ENCODE data around the gene MAPK14.

The MAPK14 gene

DNA sequence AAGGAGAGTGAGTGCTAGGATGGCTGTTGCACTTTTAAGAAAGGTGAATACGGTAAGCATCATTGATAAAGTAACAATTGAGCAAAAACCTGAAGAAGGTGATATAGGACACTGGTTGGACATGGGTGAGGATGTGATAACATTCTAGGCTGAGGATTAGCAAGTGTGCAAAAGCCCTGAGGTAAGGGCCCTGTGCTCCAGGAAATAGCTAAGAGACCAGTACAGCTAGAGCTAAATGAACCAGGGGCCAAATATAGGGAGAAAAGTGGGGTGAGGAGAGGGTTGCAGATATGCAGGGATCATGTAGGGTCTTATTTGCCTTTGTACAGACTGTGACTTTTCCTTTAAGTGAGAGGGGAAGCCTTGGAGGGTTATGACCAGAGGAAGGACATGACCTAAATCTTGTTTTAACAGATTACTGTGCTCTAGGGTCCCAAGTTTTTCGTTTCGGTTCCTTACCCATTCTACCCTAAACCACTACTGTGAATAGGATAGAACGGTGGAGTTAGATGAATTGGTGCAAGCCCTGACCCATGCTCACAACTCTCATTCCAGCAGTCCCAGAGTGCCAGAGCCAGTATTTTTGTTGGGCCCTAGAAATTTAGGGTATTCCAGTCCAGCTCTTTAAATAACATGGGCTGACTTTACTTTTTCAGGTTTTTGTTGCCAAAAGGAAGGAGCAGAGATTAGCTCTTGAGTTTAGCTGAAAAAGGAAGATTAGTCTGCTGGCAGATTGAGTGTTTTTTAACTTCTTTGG, 10.7 kb downstream of the MAPK14 start:
- DNase-seq (ENCODE audit: low spot score), result no peak

DNA sequence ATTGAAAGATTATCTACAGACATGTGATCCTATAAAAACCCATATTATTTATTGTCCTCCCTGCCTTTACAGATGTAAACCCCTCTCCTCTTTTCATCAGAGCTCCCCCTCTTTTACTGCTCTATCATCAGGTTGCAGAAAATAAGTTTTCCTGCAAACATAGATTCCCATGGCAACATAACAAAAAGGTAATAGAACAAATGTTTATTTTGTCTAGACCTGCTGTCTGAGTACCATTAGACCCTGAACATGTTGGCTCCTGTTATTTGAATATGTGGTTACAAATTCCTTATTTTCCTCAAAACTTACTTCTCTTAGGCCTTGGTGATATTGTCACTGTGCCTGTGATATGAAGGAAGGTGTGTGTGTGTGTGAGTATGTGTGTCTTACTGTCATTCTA, 11.5 kb downstream of the MAPK14 start:
- DNase-seq (ENCODE audit: low spot score), result no peak

DNA sequence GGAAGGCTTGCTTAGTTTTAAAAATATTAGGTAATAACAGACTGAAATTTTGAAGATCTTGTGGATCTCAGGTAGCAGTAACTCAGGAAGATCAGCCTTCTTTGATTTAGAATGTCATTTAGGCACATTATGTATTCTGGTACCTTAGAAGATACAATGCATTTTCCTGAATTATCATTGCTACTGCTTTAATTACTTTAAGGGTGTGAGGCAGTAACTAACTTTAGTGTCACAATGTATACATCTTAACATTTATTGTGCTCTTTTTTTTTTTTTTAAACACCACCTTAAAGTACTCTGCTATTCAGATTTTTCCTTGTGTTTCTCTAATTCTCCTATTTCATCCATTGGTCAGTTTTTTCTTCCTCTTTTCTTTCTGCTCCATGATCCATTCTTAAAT, 13.3 kb downstream of the MAPK14 start:
- DNase-seq (ENCODE audit: low spot score), result no peak

DNA sequence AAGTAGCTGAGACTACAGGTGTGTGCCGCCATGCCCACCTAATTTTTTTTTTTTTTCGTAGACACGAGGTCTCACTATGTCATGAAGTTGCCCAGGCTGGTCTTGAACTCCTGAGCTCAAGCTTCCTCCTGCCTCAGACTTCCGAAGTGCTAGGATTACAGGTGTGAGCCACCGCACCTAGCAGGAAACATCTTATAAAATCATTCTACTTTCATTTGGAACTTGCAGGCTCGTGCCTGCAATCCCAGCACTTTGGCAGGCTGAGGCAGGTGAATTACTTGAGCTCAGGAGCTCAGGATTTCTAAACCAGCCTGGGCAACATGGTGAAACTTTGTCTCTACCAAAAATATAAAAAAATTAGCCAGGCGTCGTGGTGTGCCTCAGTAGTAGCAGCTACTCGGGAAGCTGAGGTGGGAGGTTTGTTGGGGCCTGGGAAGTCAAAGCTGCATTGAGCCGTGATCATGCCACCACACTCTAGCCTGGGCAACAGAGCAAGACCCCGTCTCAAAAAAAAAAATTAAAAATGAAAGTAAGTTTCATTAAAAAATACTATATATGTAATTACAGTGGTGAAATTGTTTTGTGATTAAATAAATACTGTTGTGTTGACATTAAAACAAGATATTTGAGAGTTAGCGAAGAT, 15.1 kb downstream of the MAPK14 start:
- DNase-seq (ENCODE audit: low spot score), result no peak

DNA sequence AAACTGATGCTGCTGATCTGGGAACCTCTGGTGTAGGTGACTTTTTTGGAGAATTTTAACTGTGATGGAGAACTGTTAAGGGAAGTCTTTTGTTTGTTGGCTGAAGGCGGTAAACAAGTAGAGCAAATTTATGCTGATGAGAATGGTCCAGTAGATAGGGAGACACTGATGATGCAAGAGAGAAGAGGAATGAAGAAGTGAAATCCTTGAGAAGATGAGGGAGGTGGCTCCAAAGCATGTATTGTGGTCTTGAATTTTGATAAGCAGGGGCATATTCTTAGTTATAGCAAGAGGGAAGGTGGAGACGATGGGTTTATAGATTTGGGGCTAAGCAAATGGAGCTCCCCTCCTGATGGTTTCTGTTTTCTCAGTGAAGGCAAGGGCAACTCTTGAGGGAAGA, 22.0 kb downstream of the MAPK14 start:
- DNase-seq (ENCODE audit: low spot score), result no peak

DNA sequence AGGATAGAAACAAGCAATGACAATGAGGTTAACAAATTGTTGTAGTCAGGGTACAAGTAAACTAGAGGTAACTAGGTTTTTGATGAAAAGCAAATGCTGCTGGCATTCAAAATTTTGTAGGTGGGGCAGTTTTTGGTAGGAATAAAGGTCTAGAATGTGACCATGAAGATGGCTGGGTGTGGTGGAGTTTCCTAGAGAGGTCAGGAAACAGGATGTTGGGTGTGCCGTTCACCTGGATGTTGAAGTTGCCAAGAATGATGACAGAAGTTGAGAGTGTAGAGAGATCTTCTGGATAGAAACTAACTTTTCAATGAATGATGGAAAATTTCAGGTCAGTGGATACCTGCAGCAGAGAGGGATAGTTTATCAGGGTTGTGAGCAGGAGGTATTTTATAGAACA, 22.7 kb downstream of the MAPK14 start:
- no peak for DNase-seq (ENCODE audit: low spot score)

DNA sequence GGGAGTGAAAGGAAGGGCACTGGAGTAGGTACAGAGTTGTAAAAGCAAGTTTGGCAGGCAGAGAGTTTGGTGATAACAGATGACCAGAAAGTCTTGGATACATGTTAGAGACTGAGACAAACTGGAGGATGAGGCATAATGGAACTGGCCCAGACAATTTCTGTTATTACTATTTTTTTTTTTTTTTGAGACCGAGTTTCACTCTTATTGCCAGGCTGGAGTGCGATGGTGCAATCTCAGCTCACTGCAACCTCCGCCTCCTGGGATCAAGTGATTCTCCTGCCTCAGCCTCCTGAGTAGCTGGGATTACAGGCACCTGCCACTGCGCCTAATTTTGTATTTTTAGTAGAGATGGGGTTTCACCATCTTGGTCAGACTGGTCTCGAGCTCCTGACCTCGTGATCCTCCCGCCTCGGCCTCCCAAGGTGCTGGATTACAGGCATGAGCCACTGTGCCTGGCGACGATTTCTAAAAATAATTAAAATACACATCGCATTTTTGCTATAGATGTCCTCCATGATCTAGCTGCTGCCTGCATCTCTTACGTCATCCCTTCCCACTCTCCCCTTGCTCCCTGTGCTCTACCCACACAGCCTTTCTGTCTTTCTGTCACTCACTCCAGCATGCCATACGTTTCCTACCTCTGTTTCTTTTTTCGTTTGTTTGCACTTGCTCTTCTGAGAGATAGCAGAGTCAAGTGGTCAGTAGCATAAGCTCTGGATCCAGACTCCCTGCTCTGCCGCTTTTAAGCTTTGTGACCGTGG, 23.5 kb downstream of the MAPK14 start:
- no peak for DNase-seq (ENCODE audit: low spot score)

DNA sequence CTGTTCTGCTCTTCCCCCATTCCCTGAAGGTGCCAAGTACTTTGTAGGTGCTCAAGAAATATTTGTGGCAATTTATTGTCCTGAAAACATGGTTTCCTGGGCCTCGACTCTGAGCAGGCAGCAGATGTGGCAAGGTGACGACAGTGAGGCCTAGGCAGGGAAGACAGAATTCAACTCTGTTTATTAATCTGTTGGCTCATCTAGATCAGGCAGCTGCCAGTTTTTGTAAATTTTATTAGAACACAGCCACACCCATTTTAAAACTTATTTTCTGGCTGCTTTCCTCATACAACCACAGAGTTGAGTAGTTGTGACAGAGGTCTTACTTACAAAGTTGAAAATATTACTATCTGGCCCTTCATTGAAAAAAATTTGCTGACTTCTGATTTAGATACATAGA, 24.5 kb downstream of the MAPK14 start:
- no peak for DNase-seq (ENCODE audit: low spot score)

DNA sequence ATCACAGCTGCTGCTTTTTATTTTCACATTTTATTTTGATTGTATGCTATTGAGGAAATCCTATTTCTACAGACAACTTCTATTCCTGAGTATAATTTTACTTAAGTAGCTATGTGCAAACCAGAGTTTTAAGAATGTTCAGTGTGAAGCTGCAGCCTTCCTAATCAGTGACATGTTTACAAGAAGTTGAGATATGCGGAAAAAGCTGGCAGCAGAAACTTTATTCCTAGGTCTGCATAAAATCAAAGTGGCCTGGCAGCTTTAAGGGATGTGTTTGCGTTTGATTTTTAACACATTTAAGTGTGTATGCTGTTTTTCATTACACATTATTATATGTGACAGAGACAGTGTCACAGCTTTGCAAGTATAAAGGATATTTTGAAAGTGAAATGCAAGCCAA, 26.3 kb downstream of the MAPK14 start:
- DNase-seq (ENCODE audit: low spot score), result no peak

DNA sequence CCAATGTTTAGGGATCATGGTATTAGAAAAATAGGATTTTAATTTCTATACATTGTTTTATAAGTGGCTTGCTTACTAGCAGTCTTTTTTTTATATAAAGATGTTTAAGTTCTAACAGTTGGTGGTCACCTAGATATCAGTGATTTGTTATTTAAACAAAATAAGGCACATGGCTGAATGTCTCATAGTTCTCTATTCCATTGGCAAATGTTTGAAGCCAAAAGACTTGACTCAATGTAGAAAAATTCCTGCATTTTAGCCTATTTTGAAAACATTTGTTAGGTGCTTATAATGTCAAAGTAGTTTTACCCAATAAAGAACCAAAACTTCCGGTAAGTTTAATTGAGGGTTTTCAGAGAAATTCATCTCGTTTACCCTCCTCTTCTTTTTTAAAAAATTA, 26.8 kb downstream of the MAPK14 start:
- DNase-seq (ENCODE audit: low spot score), result no peak

DNA sequence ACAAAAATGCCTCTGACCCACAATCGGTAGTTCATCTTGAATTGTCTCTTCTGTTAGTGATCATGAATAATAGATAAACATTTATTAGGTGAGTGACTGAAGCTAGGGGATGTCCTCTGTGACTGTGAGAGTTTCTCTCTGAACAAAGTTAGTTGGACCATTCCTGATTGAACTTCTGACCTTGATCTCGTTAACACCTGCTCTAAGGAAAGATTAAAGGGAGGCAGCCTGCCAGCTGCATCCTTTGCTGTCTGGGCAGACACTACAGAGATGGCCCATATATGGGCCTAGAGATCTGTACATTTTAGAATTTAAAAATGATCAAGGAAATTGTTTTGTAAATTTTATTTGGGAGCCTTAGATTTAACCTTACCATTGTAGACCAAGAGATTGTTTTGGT, 27.3 kb downstream of the MAPK14 start:
- DNase-seq (ENCODE audit: low spot score), result no peak

DNA sequence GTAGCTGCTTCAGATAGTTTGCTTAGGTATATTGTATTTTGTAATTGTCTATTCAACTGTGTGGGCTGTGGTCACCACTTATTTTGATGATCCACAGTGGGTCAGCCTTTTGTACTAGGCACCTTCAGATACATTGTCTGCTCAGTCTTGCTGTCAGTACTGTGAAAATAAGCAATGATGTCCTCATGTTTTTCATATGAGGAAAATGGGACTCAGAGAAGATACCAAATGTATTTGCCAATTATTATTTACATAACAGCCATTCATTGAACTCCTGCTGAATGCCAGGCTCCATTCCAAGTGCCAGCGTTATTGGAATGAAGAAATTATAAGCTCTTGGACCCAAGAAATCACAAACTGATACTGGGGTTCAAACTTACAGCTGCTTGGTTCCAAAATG, 28.6 kb downstream of the MAPK14 start:
- no peak for DNase-seq (ENCODE audit: low spot score)

DNA sequence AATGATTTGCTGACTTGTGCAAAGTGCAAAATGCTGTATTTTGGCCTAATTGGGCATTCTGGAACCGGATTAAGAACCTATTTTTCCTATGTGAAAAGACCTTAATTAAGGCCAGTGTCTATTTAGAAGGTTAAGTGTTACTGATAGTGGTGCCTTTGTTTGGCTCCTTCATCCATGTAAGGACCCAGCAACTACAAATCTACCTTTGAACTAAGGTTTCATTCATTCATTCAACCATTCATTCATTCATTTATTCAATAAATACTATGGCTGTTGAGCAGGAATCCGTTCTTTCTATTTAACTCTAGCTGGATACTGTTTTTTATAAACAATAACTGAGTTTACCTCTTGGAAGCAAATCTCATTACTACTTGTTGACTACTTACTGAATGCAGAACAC, 33.6 kb downstream of the MAPK14 start:
- no peak for DNase-seq (ENCODE audit: low spot score)

DNA sequence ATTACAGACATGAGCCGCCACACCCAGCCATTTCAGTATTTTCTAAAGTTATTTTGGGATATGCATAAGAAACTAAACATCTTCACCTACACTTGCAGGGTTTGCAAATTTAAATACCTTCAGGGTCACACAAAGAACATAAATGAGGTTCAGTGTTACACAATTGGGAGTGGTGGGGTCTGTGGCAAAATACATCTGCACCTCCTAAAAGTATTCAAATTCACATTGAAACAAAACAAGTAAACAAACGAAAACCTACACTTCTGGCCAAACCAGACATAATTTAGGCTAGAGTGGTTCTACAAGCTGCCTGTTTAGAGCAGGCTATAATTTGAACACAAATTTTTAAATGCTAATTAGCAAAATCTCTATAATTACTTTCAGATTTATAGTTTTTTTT, 34.6 kb downstream of the MAPK14 start:
- DNase-seq (ENCODE audit: low spot score), result no peak

DNA sequence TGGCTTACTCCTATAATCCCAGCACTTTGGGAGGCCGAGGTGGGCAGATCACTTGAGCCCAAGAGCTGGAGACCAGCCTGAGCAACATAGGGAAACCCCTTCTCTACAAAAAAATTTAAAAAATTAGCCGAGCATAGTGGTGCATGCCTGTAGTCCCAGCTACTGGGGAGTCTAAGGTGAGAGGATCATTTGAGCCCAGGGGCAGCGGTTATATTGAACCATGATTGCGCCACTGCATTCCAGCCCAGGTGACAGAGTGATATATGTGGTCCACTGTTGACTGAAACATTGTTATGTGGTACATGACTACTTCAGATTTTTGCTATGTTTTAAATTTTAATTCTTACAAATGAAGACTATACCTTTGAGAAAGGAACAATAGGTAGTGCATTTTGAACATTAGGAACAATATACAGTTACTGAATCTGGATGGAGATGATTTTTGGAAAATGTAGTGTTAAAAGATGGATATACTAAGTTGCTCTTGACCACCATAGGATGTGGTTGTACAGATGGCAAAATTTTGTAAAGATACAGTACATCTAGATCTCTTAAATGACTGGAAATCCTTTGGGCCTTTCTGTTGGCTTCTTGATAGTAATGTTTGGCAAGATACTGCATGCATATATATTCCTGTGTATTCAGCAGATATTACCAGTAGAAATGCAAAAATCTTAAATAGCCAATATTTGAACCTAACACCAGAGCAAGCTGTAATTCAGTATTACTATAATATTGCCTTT, 35.9 kb downstream of the MAPK14 start:
- no peak for DNase-seq (ENCODE audit: low spot score)

DNA sequence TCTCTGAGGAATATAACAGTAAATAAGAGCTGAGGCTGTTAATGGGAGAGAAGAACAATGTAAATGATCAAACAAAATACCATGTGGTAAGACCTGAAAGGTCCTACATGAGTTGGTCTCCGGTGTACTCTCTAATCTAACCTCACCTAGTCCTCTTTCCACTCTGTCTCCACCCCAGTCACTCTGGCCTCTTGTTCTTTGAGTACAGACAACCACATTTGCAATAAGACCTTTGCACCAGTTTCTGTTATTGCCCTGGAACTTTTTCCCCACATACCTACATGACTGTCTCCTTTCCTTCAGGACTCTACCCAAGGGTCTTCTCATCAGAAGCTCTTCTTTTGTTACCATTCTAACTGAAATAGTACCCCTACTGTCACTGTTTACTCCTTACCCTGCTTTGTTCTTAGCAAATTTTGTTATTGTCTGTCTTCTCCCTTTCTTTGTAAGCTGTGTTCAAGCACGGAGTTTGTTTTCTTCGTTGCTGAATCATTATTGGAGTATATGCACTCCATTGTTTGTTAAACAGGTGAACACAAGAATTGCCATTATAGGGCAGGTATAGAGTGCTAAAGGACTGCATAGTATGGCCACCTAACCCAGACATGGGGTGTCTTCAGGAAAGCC, 37.3 kb downstream of the MAPK14 start:
- no peak for DNase-seq (ENCODE audit: low spot score)

DNA sequence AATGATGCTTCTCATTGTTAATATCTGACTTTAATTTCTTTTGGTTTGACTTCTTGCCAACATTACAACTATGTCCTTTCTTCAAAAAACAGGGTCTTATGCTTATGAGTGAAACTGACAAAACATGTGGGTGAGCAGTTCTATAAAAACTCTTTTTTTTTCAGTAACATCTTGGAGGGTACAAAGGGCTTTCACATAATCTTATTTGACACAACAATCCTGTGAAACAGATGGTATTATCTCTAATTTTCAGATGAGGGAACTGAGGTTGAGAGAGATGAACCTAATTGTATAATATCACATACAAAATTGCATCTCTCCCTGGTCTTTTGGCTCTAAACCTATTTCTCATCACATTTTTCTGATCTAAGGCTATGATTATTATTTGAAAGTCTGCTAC, 38.3 kb downstream of the MAPK14 start:
- no peak for DNase-seq (ENCODE audit: low spot score)

DNA sequence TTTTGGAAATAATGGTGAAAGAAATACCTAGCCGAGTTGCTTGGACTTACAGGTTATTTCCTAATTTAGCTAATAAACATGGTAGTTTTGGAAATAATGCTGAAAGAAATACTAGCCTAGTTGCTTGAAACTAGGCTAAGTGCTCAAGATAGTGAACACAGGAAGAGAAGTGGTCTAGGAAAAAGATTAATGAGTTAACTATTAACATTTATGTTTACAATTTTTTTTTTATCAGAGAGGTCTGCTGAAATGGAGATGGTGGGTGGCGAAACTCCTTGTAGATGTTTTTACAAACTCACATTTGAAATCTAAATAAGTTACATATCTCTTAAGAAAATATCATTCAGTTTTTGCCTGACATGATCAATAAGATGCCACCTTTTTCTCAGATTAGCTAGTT, 39.2 kb downstream of the MAPK14 start:
- no peak for DNase-seq (ENCODE audit: low spot score)

DNA sequence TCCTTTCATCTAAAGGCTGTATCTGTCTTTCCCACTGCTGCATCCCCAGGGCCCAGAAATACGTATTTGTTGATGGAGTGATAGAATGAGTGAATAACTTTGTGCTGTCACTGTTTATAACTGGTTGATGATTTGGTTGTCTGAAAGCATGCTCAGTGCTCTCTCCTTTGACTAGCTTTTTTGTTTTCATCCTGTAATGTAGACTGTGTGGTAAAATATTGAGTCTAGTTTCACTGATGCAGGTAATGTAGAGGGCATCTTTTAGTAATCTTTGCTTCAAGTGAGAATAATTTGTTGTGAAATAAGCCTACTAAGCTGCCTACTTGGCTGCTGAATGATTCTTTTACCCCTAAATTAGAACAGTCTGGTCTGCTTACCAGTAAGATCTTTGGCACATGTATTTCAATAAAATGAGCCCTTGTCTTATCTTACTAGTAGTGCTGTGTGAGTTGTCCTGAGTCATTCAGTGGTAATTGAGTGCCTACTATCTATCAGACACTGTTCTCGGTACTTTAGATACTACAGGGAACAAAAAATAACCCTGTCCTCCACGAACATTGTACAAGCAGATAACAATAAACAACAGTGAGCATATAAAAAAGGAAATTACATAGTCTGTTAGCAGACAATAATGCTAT, 39.9 kb downstream of the MAPK14 start:
- peak; percentile 6 for DNase-seq (ENCODE audit: low spot score)

DNA sequence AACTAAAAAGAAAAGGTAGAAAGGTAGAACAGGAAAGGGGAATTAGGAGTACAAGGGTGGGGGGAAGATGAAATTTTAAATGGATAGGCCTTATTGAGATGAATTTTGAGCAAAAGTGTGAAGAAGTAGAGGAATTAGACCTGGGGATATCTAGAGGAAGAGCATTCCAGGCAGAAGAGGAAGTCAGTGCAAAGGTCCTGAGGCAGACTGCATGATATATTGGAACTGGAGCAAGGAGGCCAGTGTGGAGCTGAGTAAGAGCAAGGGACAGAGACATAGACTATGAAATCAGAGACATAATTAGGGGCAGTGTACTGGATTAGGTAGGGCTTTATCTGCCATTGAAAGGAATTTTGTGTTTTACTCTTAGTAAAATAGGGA, 40.4 kb downstream of the MAPK14 start:
- no peak for DNase-seq (ENCODE audit: low spot score)

DNA sequence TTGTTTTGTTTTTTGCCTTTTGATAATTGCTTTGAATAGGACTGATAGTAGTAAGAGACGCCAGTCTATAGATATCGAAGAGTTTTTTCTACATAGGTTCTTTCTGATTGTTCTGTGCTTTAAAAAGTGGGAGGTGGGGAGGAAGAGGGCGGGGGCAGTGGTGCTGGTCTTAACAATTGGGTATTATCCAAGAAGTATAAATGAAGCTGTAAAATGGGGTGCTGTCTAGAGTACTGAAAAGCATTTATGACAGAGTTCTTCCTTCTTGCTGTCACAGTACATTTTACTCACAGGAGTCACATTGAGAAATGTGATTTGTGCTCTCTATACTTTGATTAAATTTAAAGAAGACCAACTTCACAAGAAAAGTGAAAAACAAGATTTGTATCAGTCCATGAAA, 41.0 kb downstream of the MAPK14 start:
- DNase-seq (ENCODE audit: low spot score), result no peak

DNA sequence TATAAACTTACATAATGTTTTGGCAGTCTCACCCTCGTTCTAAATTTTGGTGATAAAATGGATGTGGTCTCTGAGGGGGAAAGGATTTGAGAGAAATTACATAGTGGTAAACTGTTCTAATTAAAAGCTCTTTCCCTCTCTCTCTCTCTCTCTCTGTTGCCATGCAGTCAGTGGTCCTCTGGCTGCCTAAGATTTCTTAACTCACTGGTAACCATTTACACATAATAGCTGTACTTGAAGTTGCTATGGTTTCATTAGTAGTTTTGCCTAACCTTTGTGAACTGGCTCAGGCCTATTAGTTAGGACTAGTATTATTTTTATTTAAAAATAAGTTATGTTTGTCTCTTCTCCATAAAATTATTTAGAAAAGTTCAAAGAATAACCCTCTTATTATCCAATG, 42.0 kb downstream of the MAPK14 start:
- no peak for DNase-seq (ENCODE audit: low spot score)
